WTC11 (cell line): Measurements from ENCODE around the gene IL1RAP.

ENCODE experiments used
- ATF1 ChIP-seq: sonication (generic); formaldehyde crosslinking; IDR thresholded peaks from 2 replicates; pipeline ENCODE4 v1.8.1; 2023; ENCODE audit warnings: mild to moderate bottlenecking, moderate library complexity, missing genetic modification reagents
- ZBTB21 ChIP-seq: sonication (generic); formaldehyde crosslinking; IDR thresholded peaks from 2 replicates; pipeline ENCODE4 v1.8.1; 2023; ENCODE audit warnings: mild to moderate bottlenecking, missing genetic modification reagents, borderline replicate concordance
- ZNF263 ChIP-seq: sonication (generic); formaldehyde crosslinking; IDR thresholded peaks from 2 replicates; pipeline ENCODE4 v1.8.1; 2022; ENCODE audit warnings: low read depth, mild to moderate bottlenecking, moderate library complexity, missing genetic modification reagents
- TF ChIP-seq, protein P1 (sequence below): fragments of 200-600 bp; IDR thresholded peaks from 2 replicates; pipeline ENCODE4 v1.8.0; 2022; ENCODE audit warnings: antibody characterized with exemption
- TF ChIP-seq, protein P2 (sequence below): sonication (generic); formaldehyde crosslinking; IDR thresholded peaks from 2 replicates; pipeline ENCODE4 v1.8.1; 2023; ENCODE audit warnings: mild to moderate bottlenecking, missing genetic modification reagents, moderate library complexity
- TF ChIP-seq, protein P3 (sequence below): sonication (generic); formaldehyde crosslinking; IDR thresholded peaks from 2 replicates; pipeline ENCODE4 v1.8.1; 2023; ENCODE audit warnings: mild to moderate bottlenecking, missing genetic modification reagents
- TF ChIP-seq, protein P4 (sequence below): fragments of 250-450 bp; sonication (Bioruptor Pico); IDR thresholded peaks from 2 replicates; pipeline ENCODE4 v1.9.0; 2021; ENCODE audit warnings: mild to moderate bottlenecking

DNA sequence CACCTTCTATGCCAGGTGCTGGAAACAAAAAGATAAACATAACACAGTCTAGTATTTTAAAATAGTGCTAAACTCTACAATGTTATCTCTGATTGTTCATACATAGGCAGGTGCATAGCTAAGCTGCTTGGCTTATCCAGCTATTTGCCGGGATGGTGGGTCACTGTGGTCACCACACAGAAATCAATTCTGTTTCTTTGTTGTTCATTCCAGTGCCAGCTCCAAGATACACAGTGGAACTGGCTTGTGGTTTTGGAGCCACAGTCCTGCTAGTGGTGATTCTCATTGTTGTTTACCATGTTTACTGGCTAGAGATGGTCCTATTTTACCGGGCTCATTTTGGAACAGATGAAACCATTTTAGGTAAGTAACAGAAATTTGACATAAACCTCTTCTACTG, 130.2 kb downstream of the IL1RAP start:
- no peak for TF ChIP-seq ZNF263 (CRISPR knock-in tag)
- TF ChIP-seq, protein P1, sequence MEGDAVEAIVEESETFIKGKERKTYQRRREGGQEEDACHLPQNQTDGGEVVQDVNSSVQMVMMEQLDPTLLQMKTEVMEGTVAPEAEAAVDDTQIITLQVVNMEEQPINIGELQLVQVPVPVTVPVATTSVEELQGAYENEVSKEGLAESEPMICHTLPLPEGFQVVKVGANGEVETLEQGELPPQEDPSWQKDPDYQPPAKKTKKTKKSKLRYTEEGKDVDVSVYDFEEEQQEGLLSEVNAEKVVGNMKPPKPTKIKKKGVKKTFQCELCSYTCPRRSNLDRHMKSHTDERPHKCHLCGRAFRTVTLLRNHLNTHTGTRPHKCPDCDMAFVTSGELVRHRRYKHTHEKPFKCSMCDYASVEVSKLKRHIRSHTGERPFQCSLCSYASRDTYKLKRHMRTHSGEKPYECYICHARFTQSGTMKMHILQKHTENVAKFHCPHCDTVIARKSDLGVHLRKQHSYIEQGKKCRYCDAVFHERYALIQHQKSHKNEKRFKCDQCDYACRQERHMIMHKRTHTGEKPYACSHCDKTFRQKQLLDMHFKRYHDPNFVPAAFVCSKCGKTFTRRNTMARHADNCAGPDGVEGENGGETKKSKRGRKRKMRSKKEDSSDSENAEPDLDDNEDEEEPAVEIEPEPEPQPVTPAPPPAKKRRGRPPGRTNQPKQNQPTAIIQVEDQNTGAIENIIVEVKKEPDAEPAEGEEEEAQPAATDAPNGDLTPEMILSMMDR, result no peak
- TF ChIP-seq, protein P2, sequence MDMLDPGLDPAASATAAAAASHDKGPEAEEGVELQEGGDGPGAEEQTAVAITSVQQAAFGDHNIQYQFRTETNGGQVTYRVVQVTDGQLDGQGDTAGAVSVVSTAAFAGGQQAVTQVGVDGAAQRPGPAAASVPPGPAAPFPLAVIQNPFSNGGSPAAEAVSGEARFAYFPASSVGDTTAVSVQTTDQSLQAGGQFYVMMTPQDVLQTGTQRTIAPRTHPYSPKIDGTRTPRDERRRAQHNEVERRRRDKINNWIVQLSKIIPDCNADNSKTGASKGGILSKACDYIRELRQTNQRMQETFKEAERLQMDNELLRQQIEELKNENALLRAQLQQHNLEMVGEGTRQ (CRISPR knock-in tag), result no peak
- TF ChIP-seq, protein P3, sequence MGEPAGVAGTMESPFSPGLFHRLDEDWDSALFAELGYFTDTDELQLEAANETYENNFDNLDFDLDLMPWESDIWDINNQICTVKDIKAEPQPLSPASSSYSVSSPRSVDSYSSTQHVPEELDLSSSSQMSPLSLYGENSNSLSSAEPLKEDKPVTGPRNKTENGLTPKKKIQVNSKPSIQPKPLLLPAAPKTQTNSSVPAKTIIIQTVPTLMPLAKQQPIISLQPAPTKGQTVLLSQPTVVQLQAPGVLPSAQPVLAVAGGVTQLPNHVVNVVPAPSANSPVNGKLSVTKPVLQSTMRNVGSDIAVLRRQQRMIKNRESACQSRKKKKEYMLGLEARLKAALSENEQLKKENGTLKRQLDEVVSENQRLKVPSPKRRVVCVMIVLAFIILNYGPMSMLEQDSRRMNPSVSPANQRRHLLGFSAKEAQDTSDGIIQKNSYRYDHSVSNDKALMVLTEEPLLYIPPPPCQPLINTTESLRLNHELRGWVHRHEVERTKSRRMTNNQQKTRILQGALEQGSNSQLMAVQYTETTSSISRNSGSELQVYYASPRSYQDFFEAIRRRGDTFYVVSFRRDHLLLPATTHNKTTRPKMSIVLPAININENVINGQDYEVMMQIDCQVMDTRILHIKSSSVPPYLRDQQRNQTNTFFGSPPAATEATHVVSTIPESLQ (CRISPR knock-in tag), result no peak
- no peak for TF ChIP-seq ZBTB21 (CRISPR knock-in tag)
- TF ChIP-seq ATF1 (CRISPR knock-in tag), result no peak
- TF ChIP-seq, protein P4, sequence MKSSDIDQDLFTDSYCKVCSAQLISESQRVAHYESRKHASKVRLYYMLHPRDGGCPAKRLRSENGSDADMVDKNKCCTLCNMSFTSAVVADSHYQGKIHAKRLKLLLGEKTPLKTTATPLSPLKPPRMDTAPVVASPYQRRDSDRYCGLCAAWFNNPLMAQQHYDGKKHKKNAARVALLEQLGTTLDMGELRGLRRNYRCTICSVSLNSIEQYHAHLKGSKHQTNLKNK (CRISPR knock-in tag), result no peak
